Keratinocyte (primary cell): ENCODE results near the gene RABL6. TPM values are rescaled to one million over a fixed set of nuclear protein-coding genes. Genes with fewer than 3 reads are reported as not detected.
"Not testable (repeated sequence)": the region's sequence is repeated elsewhere in the genome, so short reads cannot be mapped to it uniquely, and the experiment has no call there.

Experiments
- DNase-seq: peaks from one replicate; pipeline ENCODE4 v3.0.0-alpha.2; 2011; ENCODE audit warnings: low read depth, missing footprints, low spot score
- FAIRE-seq: peaks from 2 replicates; lab custom pipeline; 2011; peaks lifted over from hg19 to GRCh38; lab: Jason Lieb, UNC
- H2AFZ ChIP-seq: 2 replicates; pipeline ENCODE4 v1.6.0; 2012; ENCODE audit warnings: low read length, control low read depth, inconsistent platforms; ENCODE audit not compliant: control insufficient read depth
- H3K27ac ChIP-seq: 2 replicates; pipeline ENCODE4 v1.5.1; 2011; ENCODE audit warnings: low read length; ENCODE audit not compliant: control insufficient read depth, insufficient read depth
- H3K27me3 ChIP-seq: 3 replicates; pipeline ENCODE4 v1.6.0; 2011; ENCODE audit warnings: low read length; ENCODE audit not compliant: control insufficient read depth, insufficient read depth; ENCODE audit errors: extremely low read depth
- H3K36me3 ChIP-seq, 2 experiments: 2 replicates in 1 of 2; 3 replicates in 1 of 2; pipeline ENCODE4 v1.5.1; 2011; ENCODE audit warnings: low read length in 2 of 2, mild to moderate bottlenecking in 1 of 2; ENCODE audit not compliant: control insufficient read depth in 2 of 2, insufficient read depth in 2 of 2; ENCODE audit errors: extremely low read depth in 1 of 2
- H3K4me1 ChIP-seq: 3 replicates; pipeline ENCODE4 v1.5.1; 2011; ENCODE audit warnings: low read length; ENCODE audit not compliant: control insufficient read depth, insufficient read depth; ENCODE audit errors: extremely low read depth
- H3K4me2 ChIP-seq: 3 replicates; pipeline ENCODE4 v1.6.0; 2011; ENCODE audit warnings: low read depth, low read length; ENCODE audit not compliant: control insufficient read depth, insufficient read depth; ENCODE audit errors: extremely low read depth
- H3K4me3 ChIP-seq, 3 experiments: fragments of 200-600 bp in 1 of 3; sonication (generic) in 1 of 3; 2 replicates in 2 of 3; 3 replicates in 1 of 3; pipeline ENCODE4 v1.5.1; 2011 to 2016; ENCODE audit warnings: low read length in 3 of 3, mild to moderate bottlenecking in 3 of 3, control low read depth in 2 of 3, inconsistent platforms in 1 of 3, low read depth in 1 of 3, mixed read lengths in 1 of 3, mixed run types in 1 of 3, moderate library complexity in 1 of 3; ENCODE audit not compliant: control insufficient read depth in 2 of 3, insufficient read depth in 2 of 3; ENCODE audit errors: extremely low read depth in 1 of 3
- H3K79me2 ChIP-seq: 2 replicates; pipeline ENCODE4 v1.6.0; 2012; ENCODE audit warnings: low read length; ENCODE audit not compliant: control insufficient read depth, insufficient read depth
- H3K9ac ChIP-seq: 3 replicates; pipeline ENCODE4 v1.6.0; 2011; ENCODE audit warnings: low read length; ENCODE audit not compliant: control insufficient read depth, insufficient read depth; ENCODE audit errors: extremely low read depth
- H3K9me1 ChIP-seq: 3 replicates; pipeline ENCODE4 v1.6.0; 2011; ENCODE audit warnings: low read length; ENCODE audit not compliant: control insufficient read depth, insufficient read depth; ENCODE audit errors: extremely low read depth
- H3K9me3 ChIP-seq: 2 replicates; pipeline ENCODE4 v1.5.1; 2012; ENCODE audit warnings: low read depth, low read length; ENCODE audit not compliant: control insufficient read depth
- H4K20me1 ChIP-seq: 3 replicates; pipeline ENCODE4 v1.6.0; 2011; ENCODE audit warnings: low read length; ENCODE audit not compliant: control insufficient read depth, insufficient read depth; ENCODE audit errors: extremely low read depth
- CTCF ChIP-seq, 3 experiments: IDR thresholded peaks in 1 of 3; conservative IDR thresholded peaks in 1 of 3; optimal IDR thresholded peaks in 1 of 3; 2 replicates in 2 of 3; 3 replicates in 1 of 3; pipeline versions ENCODE3 to v1.5.1; 2011; ENCODE audit warnings: low read length in 3 of 3, mild to moderate bottlenecking in 3 of 3, moderate library complexity in 2 of 3, control low read depth in 1 of 3, inconsistent platforms in 1 of 3; ENCODE audit not compliant: insufficient read depth in 2 of 3; ENCODE audit errors: extremely low read depth in 1 of 3
- EZH2 ChIP-seq: IDR thresholded peaks from one replicate; pipeline ENCODE4 v1.6.1; 2012; ENCODE audit warnings: inconsistent platforms, mild to moderate bottlenecking, low read length, moderate library complexity
- dilution Hi-C: fragments of 300-500 bp; cut with MboI; formaldehyde crosslinking; loops from one replicate; pipeline ENCODE4 v1.7.0; 2020; ENCODE audit warnings: low sequenced_read_pairs; ENCODE audit not compliant: extremely low pct_ligation_motif_present
- polyA plus RNA-seq, 5 experiments: library from polyadenylated mRNA; depleted of rRNA in 3 of 5; stranded (reverse) in 3 of 5; stranded (forward) in 1 of 5; unstranded in 1 of 5; fragments of >200 nt; gene quantifications; 1 replicate in 1 of 5; 2 replicates in 3 of 5; 3 replicates in 1 of 5; pipeline versions ENCODE4 v1.2.1 to v1.2.3, GENCODE V29; 2011 to 2012; ENCODE audit warnings: missing spikeins in 2 of 5, low read depth in 1 of 5, low replicate concordance in 1 of 5

The RABL6 gene
- polyA plus RNA-seq, 1 donor (not counting 4 experiments of a cell fraction or from before 2014, with no cell fraction given) = 46.3 TPM

GRCh38 chr9:136766410-136767120 lies 41.2 kb upstream of the RABL6 start:
- H3K27ac ChIP-seq, H3K36me3 ChIP-seq, DNase-seq, H3K4me2 ChIP-seq, H2AFZ ChIP-seq, H3K4me1 ChIP-seq, H3K79me2 ChIP-seq, dilution Hi-C loops, H3K9me1 ChIP-seq, H3K9ac ChIP-seq, H3K9me3 ChIP-seq, FAIRE-seq, H3K4me3 ChIP-seq, H4K20me1 ChIP-seq: not testable (repeated sequence)
- peaks cover 14% of the 10 kb centered on the region for H3K27me3 ChIP-seq
- peak in 2 of 3 experiments; percentile 10 to 20 for TF ChIP-seq CTCF (optimal IDR thresholded peaks at IDR 0.05 in 1 of 3, IDR thresholded peaks at IDR 0.05 in 1 of 3, conservative IDR thresholded peaks at IDR 0.05 in 1 of 3; ENCODE audit: extremely low read depth in 1 of 3, insufficient read depth in 2 of 3, low read length in 3 of 3)

- H3K27ac ChIP-seq = no peak overlapping the region
- H3K4me1 ChIP-seq = no peaks in the 10 kb centered on the region
- FAIRE-seq = no peak
- H3K4me2 ChIP-seq = no peak overlapping the region
- DNase-seq = no peak
- no peak overlapping the region for H2AFZ ChIP-seq
- no peaks in the 10 kb centered on the region for H3K36me3 ChIP-seq
- H3K9me1 ChIP-seq = no peaks in the 10 kb centered on the region
- H3K4me3 ChIP-seq = no peak overlapping the region
- peaks cover 5% of the 10 kb centered on the region for H3K9me3 ChIP-seq
- no peak for TF ChIP-seq EZH2
- peak; percentile 19 to 84 (median 62) for TF ChIP-seq CTCF (optimal IDR thresholded peaks at IDR 0.05 in 1 of 3, IDR thresholded peaks at IDR 0.05 in 1 of 3, conservative IDR thresholded peaks at IDR 0.05 in 1 of 3; ENCODE audit: extremely low read depth in 1 of 3, insufficient read depth in 2 of 3, low read length in 3 of 3)
- dilution Hi-C loops = no loop called here
- H3K27me3 ChIP-seq = peaks cover 5% of the 10 kb centered on the region
- H4K20me1 ChIP-seq = no peaks in the 10 kb centered on the region
- no peak overlapping the region for H3K9ac ChIP-seq
- no peaks in the 10 kb centered on the region for H3K79me2 ChIP-seq
Measured at GRCh38 chr9:136769710-136770191, 38.0 kb upstream of the RABL6 start.
